Thyroid gland (tissue), 4 donors: ENCODE results near the gene CST5.

ENCODE experiments used
- CTCF ChIP-seq, 6 experiments: fragments of 200-600 bp in 3 of 6; fragments of 450-650 bp in 3 of 6; sonication (generic) in 3 of 6; IDR thresholded peaks; one replicate each; pipeline ENCODE4 v1.5.1; 2016 to 2019; ENCODE audit warnings: antibody characterized with exemption in 6 of 6, mild to moderate bottlenecking in 2 of 6, inconsistent platforms in 1 of 6, moderate library complexity in 1 of 6
- POLR2A ChIP-seq, 2 donors: fragments of 450-650 bp; IDR thresholded peaks; one replicate each; pipeline ENCODE4 v1.6.1; 2017; ENCODE audit warnings: antibody characterized with exemption in 2 of 2, mild to moderate bottlenecking in 2 of 2, moderate library complexity in 1 of 2

DNA sequence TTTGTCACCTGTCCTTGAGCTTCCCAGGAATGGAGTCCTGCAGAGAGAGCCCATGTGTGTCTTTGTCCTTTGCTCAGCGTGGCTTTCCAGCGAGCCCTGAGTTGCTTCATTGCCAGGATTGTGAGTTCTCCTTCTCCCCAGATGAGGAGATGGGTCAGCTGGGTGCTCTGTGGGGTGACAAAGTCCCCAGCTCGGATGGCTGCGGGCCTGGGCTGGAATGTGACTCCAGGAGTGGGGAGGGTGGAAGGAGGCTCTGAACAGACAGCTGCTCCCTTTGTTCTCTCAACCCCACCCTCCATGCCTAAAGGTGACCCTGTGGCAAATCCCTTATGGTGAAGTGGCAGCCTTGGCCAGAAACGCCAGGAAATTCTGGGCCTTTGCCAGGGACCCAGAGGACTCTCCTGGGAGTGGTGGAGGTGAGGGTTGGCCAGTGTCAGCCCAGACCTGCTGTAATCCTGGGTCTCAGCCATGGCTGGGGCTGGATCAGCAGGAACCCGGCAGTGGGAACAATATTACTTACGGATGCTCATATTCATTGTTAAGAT lies 44.4 kb upstream of the CST5 start:
- TF ChIP-seq CTCF (IDR thresholded peaks at IDR 0.05) = no peak
- no peak for TF ChIP-seq POLR2A (IDR thresholded peaks at IDR 0.05)
